ENCODE results near the gene ATG4B.

The ATG4B gene

GRCh38 chr2:241668354-241668753, 30.9 kb downstream of the ATG4B start:
- DNase-seq, result no peak

GRCh38 chr2:241668839-241669238, 31.3 kb downstream of the ATG4B start:
- no peak for DNase-seq

- DNase-seq, result no peak
Observed at GRCh38 chr2:241670333-241671110, 33.0 kb downstream of the ATG4B start.

GRCh38 chr2:241671457-241672240, 34.2 kb downstream of the ATG4B start:
- DNase-seq, result no peak

- no peak for DNase-seq
Observed at GRCh38 chr2:241672243-241673188, 35.0 kb downstream of the ATG4B start.

GRCh38 chr2:241673189-241673663, 35.7 kb downstream of the ATG4B start:
- no peak for DNase-seq

- no peak for DNase-seq
Observed at GRCh38 chr2:241673797-241674725, 36.6 kb downstream of the ATG4B start.

- no peak for DNase-seq
Observed at GRCh38 chr2:241675885-241676284, 38.4 kb downstream of the ATG4B start.

- DNase-seq, result no peak
Observed at GRCh38 chr2:241676665-241677064, 39.2 kb downstream of the ATG4B start.

GRCh38 chr2:241677392-241677791, 39.9 kb downstream of the ATG4B start:
- DNase-seq, result no peak

- no peak for DNase-seq
Observed at GRCh38 chr2:241678307-241678706, 40.8 kb downstream of the ATG4B start.

- DNase-seq, result no peak
Observed at GRCh38 chr2:241678784-241679540, 41.5 kb downstream of the ATG4B start.

- no peak for DNase-seq
Observed at GRCh38 chr2:241680044-241680443, 42.6 kb downstream of the ATG4B start.

- no peak for DNase-seq
Observed at GRCh38 chr2:241680827-241681599, 43.5 kb downstream of the ATG4B start.

GRCh38 chr2:241686324-241686649, 48.8 kb downstream of the ATG4B start:
- no peak for DNase-seq

GRCh38 chr2:241686650-241687425, 49.3 kb downstream of the ATG4B start, which contains the start of gene DTYMK:
Gene DTYMK, minus strand, starts transcription at chr2:241686815. Its CDS starts 32 bp downstream, at chr2:241686783.
- peak; percentile 94 to 96 for DNase-seq

GRCh38 chr2:241689306-241689705, 51.8 kb downstream of the ATG4B start:
- no peak for DNase-seq

GRCh38 chr2:241690202-241690717, 52.8 kb downstream of the ATG4B start:
- no peak for DNase-seq

- no peak for DNase-seq
Observed at GRCh38 chr2:241692448-241692847, 55.0 kb downstream of the ATG4B start.
